ENCODE data around the gene SLC38A8. TPM values are rescaled to one million over a fixed set of nuclear protein-coding genes. Genes with fewer than 3 reads are reported as not detected.

The SLC38A8 gene
- total RNA-seq, 1 experiment from 2014 or later, result 0.35 TPM

DNA sequence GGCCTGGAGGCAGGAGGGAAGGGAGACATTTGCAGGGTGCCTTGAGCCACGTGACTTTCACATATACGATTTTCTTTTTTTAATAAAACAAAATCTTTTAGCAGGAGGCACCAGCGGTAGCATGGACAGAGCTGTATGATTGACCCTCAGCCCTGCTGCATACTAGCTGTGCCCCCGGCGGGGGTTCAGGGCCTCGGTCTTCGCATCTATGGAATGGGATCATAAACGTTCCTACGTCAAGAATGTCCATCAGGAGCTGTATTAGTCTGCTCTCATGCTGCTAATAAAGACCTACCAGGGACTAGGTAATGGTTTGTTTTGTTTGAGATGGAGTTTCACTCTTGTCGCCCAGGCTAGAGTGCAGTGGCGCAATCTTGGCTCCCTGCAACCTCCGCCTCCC is 27.2 kb downstream of the SLC38A8 start:
- Histone ChIP-seq H2BK120ac (ENCODE audit: low read depth, low read length, poor library complexity, severe bottlenecking) (no peak overlapping the region), H2AK5ac (ENCODE audit: insufficient read length, low read length) (no peak overlapping the region), H3K23ac (ENCODE audit: insufficient read length, low read depth, low read length) (no peak overlapping the region), H2BK12ac (ENCODE audit: insufficient read length, low read depth, low read length) (no peak overlapping the region), H4K91ac (ENCODE audit: insufficient read length, low read depth, low read length) (no peak overlapping the region), H3K27ac (ENCODE audit: insufficient read length, low read depth, low read length) (no peak overlapping the region), H3K4ac (ENCODE audit: low read depth, low read length) (no peak overlapping the region), H3T11ph (ENCODE audit: low read length) (no peak overlapping the region), H4K8ac (replicated peaks; ENCODE audit: insufficient read length, low read depth, low read length) (no peak overlapping the region), H2BK20ac (ENCODE audit: low read depth, low read length, poor library complexity, severe bottlenecking) (no peak overlapping the region), H3K9ac (ENCODE audit: extremely low read depth, insufficient read length, low read length) (no peak overlapping the region), H4K20me1 (ENCODE audit: control insufficient read depth, insufficient read depth, insufficient read length) (no peaks in the 10 kb centered on the region), H3K9me3 (ENCODE audit: control insufficient read depth, low read depth, low read length) (no peaks in the 10 kb centered on the region), H3K18ac (ENCODE audit: insufficient read length, low read depth, low read length) (no peak overlapping the region), H3K56ac (ENCODE audit: insufficient read length, low read depth, low read length) (no peak overlapping the region), H3K23me2 (ENCODE audit: insufficient read length, low read depth, low read length, poor library complexity, severe bottlenecking) (no peaks in the 10 kb centered on the region), H2BK5ac (ENCODE audit: insufficient read length, low read length) (no peak overlapping the region), H3K79me1 (ENCODE audit: insufficient read depth, low read depth, low read length, poor library complexity, severe bottlenecking) (no peaks in the 10 kb centered on the region), H2AFZ (ENCODE audit: low read length) (no peak overlapping the region), H3K14ac (ENCODE audit: insufficient read depth, low read length) (no peak overlapping the region), H3K79me2 (ENCODE audit: insufficient read depth, low read length) (no peaks in the 10 kb centered on the region), H2BK15ac (ENCODE audit: low read depth, low read length) (no peak overlapping the region), H4K5ac (ENCODE audit: insufficient read length, low read depth, low read length) (no peak overlapping the region), H3K27me3 (ENCODE audit: insufficient read depth, low read length) (no peaks in the 10 kb centered on the region), H3K4me1 (ENCODE audit: insufficient read depth, low read length) (no peaks in the 10 kb centered on the region), H3K4me2 (ENCODE audit: insufficient read depth, insufficient read length, low read length) (no peak overlapping the region)
- H3K4me1 Mint-ChIP-seq, result peaks cover 8 to 17% of the 10 kb centered on the region in 2 experiments
- TF ChIP-seq, protein P1, sequence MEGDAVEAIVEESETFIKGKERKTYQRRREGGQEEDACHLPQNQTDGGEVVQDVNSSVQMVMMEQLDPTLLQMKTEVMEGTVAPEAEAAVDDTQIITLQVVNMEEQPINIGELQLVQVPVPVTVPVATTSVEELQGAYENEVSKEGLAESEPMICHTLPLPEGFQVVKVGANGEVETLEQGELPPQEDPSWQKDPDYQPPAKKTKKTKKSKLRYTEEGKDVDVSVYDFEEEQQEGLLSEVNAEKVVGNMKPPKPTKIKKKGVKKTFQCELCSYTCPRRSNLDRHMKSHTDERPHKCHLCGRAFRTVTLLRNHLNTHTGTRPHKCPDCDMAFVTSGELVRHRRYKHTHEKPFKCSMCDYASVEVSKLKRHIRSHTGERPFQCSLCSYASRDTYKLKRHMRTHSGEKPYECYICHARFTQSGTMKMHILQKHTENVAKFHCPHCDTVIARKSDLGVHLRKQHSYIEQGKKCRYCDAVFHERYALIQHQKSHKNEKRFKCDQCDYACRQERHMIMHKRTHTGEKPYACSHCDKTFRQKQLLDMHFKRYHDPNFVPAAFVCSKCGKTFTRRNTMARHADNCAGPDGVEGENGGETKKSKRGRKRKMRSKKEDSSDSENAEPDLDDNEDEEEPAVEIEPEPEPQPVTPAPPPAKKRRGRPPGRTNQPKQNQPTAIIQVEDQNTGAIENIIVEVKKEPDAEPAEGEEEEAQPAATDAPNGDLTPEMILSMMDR (conservative IDR thresholded peaks at IDR 0.05), result no peak
- no CpG with 5 or more reads among the region's 12 CpGs for WGBS (ENCODE audit: extremely low coverage, insufficient read length, low lambda C conversion rate)
- no peak overlapping the region for H3K27ac Mint-ChIP-seq
- DNase-seq, result no peak
- no peak overlapping the region for H3K4me3 Mint-ChIP-seq
- H3K9me3 Mint-ChIP-seq, result peaks cover 12 to 14% of the 10 kb centered on the region in 2 experiments
- peaks cover 0 to 5% (median 3%) of the 10 kb centered on the region in 3 experiments; a peak in 4 of 7 replicates for H3K36me3 Mint-ChIP-seq (ENCODE audit: insufficient read depth in 1 of 3, low read depth in 3 of 3)
- peaks cover 28% of the 10 kb centered on the region for H3K27me3 Mint-ChIP-seq (ENCODE audit: low read depth)
